Nucleus accumbens (tissue), 56 donors: ENCODE results near the gene SLC33A1.

ENCODE experiments used
- DNase-seq, 56 donors: peaks; one replicate each; lab custom pipeline; 2025; lab: John Stamatoyannopoulos, UW

SLC33A1 gene

DNA sequence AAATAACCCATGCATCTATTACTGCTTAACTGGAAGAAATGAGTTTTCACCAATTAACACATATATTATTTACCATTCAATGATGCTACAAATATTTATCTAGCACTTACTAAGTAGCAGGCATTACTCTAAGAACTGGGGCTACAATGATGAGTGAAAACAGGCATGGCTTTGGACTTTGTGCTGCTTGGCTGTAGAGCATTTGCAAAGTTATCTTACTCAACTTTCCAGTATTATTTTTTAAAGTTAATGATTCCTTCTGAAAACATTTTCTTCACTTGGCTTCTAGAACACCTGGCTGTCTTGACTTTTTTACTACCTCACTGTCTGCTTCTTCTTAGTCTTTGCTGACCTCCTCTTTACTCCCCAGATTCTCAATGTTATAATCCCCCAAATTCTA is 49.9 kb downstream of the SLC33A1 start:
- DNase-seq, result no peak

GRCh38 chr3:155792532-155792931 is 61.7 kb downstream of the SLC33A1 start:
- no peak for DNase-seq

GRCh38 chr3:155791190-155791589 is 63.0 kb downstream of the SLC33A1 start:
- DNase-seq, result no peak

- DNase-seq, result no peak
Observed at GRCh38 chr3:155790272-155790925, 63.8 kb downstream of the SLC33A1 start.

GRCh38 chr3:155785662-155786295 is 68.4 kb downstream of the SLC33A1 start:
- no peak for DNase-seq

DNA sequence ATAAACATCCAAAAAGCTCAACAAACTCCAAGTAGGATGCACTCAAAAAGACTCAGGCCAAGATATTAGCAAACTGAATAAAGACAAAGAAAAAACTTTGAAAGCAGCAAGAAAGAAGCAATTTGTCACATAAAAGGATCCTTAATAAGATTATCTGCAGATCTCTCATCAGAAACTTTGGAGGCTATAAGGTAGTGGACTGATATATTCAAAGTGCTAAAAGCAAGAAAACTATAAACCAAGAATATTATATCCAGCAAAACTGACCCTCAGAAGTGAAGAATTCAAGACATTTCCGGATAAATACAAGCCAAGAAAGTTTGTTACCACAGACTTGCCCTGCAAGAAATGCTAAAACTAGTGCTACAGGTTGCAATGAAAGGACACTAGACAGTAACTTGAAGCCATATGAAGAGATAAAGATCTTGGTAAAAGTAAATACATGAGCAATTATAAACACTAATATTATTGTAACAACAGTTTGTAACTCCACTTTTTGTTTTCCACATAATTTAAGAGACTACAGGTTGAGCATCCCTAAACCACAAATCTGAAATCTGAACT is 71.8 kb downstream of the SLC33A1 start:
- DNase-seq, result no peak

DNA sequence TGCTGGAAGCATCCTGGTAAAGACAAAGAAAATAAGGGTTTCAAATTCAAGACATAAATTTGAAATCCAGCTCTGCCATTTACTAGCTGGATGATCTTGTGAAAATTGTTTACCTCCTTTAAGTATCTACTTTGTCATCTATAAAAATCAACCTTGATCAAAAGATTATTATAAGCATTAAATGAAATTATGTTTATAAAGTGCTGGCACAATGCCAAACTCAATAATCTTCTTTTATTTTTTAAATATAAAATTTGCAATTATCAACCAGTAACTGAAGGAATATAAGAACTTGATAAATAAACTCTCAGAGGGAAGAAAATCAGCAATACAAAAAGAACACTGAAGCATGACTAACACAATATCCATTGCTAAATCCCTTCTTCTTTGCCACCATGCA is 73.9 kb downstream of the SLC33A1 start:
- no peak for DNase-seq

DNA sequence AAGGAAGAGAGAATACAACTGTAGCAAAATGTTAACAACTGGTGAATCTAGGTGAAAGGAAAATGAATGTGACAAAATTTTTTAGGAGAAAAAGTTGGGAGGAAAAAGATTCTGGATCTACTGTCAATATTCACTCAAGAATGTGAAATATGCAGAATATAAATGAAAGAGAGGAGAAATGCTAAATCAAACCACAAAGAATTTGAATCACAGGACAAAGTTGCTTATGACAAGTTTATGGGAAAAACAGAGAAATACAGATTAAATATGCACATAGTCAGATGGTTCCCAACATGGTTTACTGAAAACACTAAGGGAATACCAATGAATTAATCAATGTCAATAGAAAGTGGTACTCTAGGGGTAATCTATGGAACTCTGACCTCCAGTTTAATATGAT is 75.8 kb downstream of the SLC33A1 start:
- no peak for DNase-seq

- DNase-seq, result no peak
Observed at GRCh38 chr3:155772801-155773200, 81.4 kb downstream of the SLC33A1 start.

GRCh38 chr3:155771126-155771525 is 83.1 kb downstream of the SLC33A1 start:
- no peak for DNase-seq
